Mesodermal cell (in vitro differentiated cells): ENCODE measurements around the gene EXOSC5.

Source experiments
- H3K27ac ChIP-seq: 2 replicates; pipeline ENCODE4 v1.7.0; 2013; ENCODE audit warnings: mild to moderate bottlenecking, low read depth, low read length, moderate library complexity; ENCODE audit not compliant: severe bottlenecking
- H3K36me3 ChIP-seq: 2 replicates; pipeline ENCODE4 v1.7.1; 2013; ENCODE audit warnings: mild to moderate bottlenecking, low read length, moderate library complexity; ENCODE audit not compliant: control insufficient read depth, insufficient read depth
- H3K4me1 ChIP-seq: one replicate; pipeline ENCODE4 v1.7.1; 2013; ENCODE audit warnings: mild to moderate bottlenecking, low read length; ENCODE audit not compliant: insufficient read depth, control insufficient read depth, poor library complexity, severe bottlenecking
- H3K4me3 ChIP-seq: 2 replicates; pipeline ENCODE4 v1.7.0; 2013; ENCODE audit warnings: low read length, control low read depth, mild to moderate bottlenecking; ENCODE audit not compliant: insufficient read depth, poor library complexity, severe bottlenecking; ENCODE audit errors: extremely low read depth
- H3K9me3 ChIP-seq: 2 replicates; pipeline ENCODE4 v1.7.1; 2013; ENCODE audit warnings: mild to moderate bottlenecking, low read length, moderate library complexity; ENCODE audit not compliant: control insufficient read depth
- WGBS, 2 experiments: methylation state at CpG; one replicate each; pipeline ENCODE4 v1.1.5; 2013; ENCODE audit warnings: missing lambda C conversion rate in 2 of 2; ENCODE audit not compliant: insufficient coverage in 2 of 2; 5-methylcytosine and 5-hydroxymethylcytosine counted together

The EXOSC5 gene

GRCh38 chr19:41425174-41426115 lies 28.3 kb upstream of the EXOSC5 start:
- H3K4me1 ChIP-seq, result peaks cover 22% of the 10 kb centered on the region
- no peak overlapping the region for H3K4me3 ChIP-seq
- WGBS, 2 experiments, result 92 to 94% methylated on average over 25 to 27 of the region's 28 CpGs
- H3K27ac ChIP-seq, result no peak overlapping the region
- no peaks in the 10 kb centered on the region for H3K9me3 ChIP-seq
- H3K36me3 ChIP-seq, result peaks cover 43% of the 10 kb centered on the region

- H3K36me3 ChIP-seq, result peaks cover 51% of the 10 kb centered on the region
- H3K4me1 ChIP-seq, result peaks cover 22% of the 10 kb centered on the region
- H3K27ac ChIP-seq, result no peak overlapping the region
- H3K4me3 ChIP-seq, result no peak overlapping the region
- H3K9me3 ChIP-seq, result no peaks in the 10 kb centered on the region
- 93 to 94% methylated on average over 17 of the region's 21 CpGs for WGBS, 2 experiments
Measured at GRCh38 chr19:41424335-41425173, 27.4 kb upstream of the EXOSC5 start.

- H3K9me3 ChIP-seq, result no peaks in the 10 kb centered on the region
- peaks cover 12% of the 10 kb centered on the region for H3K4me1 ChIP-seq
- peaks cover 55% of the 10 kb centered on the region for H3K36me3 ChIP-seq
- H3K4me3 ChIP-seq, result no peak overlapping the region
- 93 to 98% methylated on average over 11 to 12 of the region's 12 CpGs for WGBS, 2 experiments
- H3K27ac ChIP-seq, result no peak overlapping the region
Measured at GRCh38 chr19:41422955-41423354, 25.8 kb upstream of the EXOSC5 start.

GRCh38 chr19:41422456-41422855 lies 25.3 kb upstream of the EXOSC5 start:
- Histone ChIP-seq H3K4me1 (peaks cover 7% of the 10 kb centered on the region), H3K36me3 (peaks cover 55% of the 10 kb centered on the region), H3K27ac (no peak overlapping the region), H3K4me3 (no peak overlapping the region), H3K9me3 (no peaks in the 10 kb centered on the region)
- WGBS, 2 experiments, result 91 to 96% methylated on average over 18 of the region's 18 CpGs

GRCh38 chr19:41421973-41422372 lies 24.8 kb upstream of the EXOSC5 start:
- peaks cover 5% of the 10 kb centered on the region for H3K4me1 ChIP-seq
- H3K36me3 ChIP-seq, result peaks cover 55% of the 10 kb centered on the region
- WGBS, 2 experiments, result 95 to 96% methylated on average over 17 to 18 of the region's 20 CpGs
- no peaks in the 10 kb centered on the region for H3K9me3 ChIP-seq
- H3K4me3 ChIP-seq, result no peak overlapping the region
- no peak overlapping the region for H3K27ac ChIP-seq

GRCh38 chr19:41421314-41421713 lies 24.2 kb upstream of the EXOSC5 start:
- WGBS, 2 experiments, result 95 to 97% methylated on average over 4 to 6 of the region's 6 CpGs
- no peaks in the 10 kb centered on the region for H3K4me1 ChIP-seq
- H3K4me3 ChIP-seq, result no peak overlapping the region
- H3K36me3 ChIP-seq, result peaks cover 61% of the 10 kb centered on the region
- H3K9me3 ChIP-seq, result no peaks in the 10 kb centered on the region
- H3K27ac ChIP-seq, result no peak overlapping the region

- Histone ChIP-seq H3K36me3 (peaks cover 62% of the 10 kb centered on the region), H3K4me1 (no peaks in the 10 kb centered on the region), H3K4me3 (no peak overlapping the region), H3K27ac (no peak overlapping the region), H3K9me3 (no peaks in the 10 kb centered on the region)
- WGBS, 2 experiments, result 87 to 91% methylated on average over 6 to 7 of the region's 8 CpGs
Measured at GRCh38 chr19:41420101-41420880, 23.1 kb upstream of the EXOSC5 start.

- no peaks in the 10 kb centered on the region for H3K4me1 ChIP-seq
- H3K27ac ChIP-seq, result no peak overlapping the region
- WGBS, 2 experiments, result 93 to 94% methylated on average over 11 to 12 of the region's 12 CpGs
- no peak overlapping the region for H3K4me3 ChIP-seq
- H3K36me3 ChIP-seq, result peaks cover 58% of the 10 kb centered on the region
- H3K9me3 ChIP-seq, result no peaks in the 10 kb centered on the region
Measured at GRCh38 chr19:41416194-41416674, 19.1 kb upstream of the EXOSC5 start.

GRCh38 chr19:41415154-41415571 lies 18.0 kb upstream of the EXOSC5 start:
- Histone ChIP-seq H3K36me3 (peaks cover 58% of the 10 kb centered on the region), H3K27ac (no peak overlapping the region), H3K9me3 (no peaks in the 10 kb centered on the region), H3K4me3 (no peak overlapping the region), H3K4me1 (no peaks in the 10 kb centered on the region)
- 90 to 98% methylated on average over 6 to 7 of the region's 9 CpGs for WGBS, 2 experiments

- Histone ChIP-seq H3K36me3 (peaks cover 51% of the 10 kb centered on the region), H3K4me1 (no peaks in the 10 kb centered on the region), H3K4me3 (no peak overlapping the region), H3K9me3 (no peaks in the 10 kb centered on the region), H3K27ac (no peak overlapping the region)
- 81 to 94% methylated on average over 6 to 9 of the region's 9 CpGs for WGBS, 2 experiments
Measured at GRCh38 chr19:41414461-41414860, 17.3 kb upstream of the EXOSC5 start.
